Stimulated activated naive B cell treated with anti-CD40 and anti-IgM and Interleukin-4, amounts not matched to agents 10 μg/mL and 1 μg/mL and 100 μg/mL, for 72 hours (primary cell): ENCODE data around the gene CHAC1.

Experiments used
- ATAC-seq, 2 donors: fragments of 150-1000 bp; cut with Tn5 transposase; replicated peaks; 2 replicates each; pipeline ENCODE4 v1.10.0; 2021; ENCODE audit warnings: moderate library complexity in 1 of 2
- DNase-seq: peaks from one replicate; pipeline ENCODE4 v3.0.0; 2021
- H3K27ac Mint-ChIP-seq: one replicate; pipeline ENCODE4 v1.8.0; 2022; ENCODE audit warnings: mild to moderate bottlenecking, mixed read lengths
- H3K27me3 Mint-ChIP-seq, 2 donors: one replicate each; pipeline ENCODE4 v1.8.0; 2022; ENCODE audit warnings: mixed read lengths in 2 of 2
- H3K36me3 Mint-ChIP-seq, 2 donors: one replicate each; pipeline ENCODE4 v1.8.0; 2022; ENCODE audit warnings: mixed read lengths in 2 of 2, mild to moderate bottlenecking in 1 of 2
- H3K4me1 Mint-ChIP-seq, 2 donors: one replicate each; pipeline ENCODE4 v1.8.0; 2022; ENCODE audit warnings: mixed read lengths in 2 of 2, mild to moderate bottlenecking in 1 of 2
- H3K4me3 Mint-ChIP-seq, 2 donors: one replicate each; pipeline ENCODE4 v1.8.0; 2022; ENCODE audit warnings: mild to moderate bottlenecking in 2 of 2, mixed read lengths in 2 of 2, moderate library complexity in 1 of 2
- H3K9me3 Mint-ChIP-seq, 2 donors: one replicate each; pipeline ENCODE4 v1.8.0; 2022; ENCODE audit warnings: mixed read lengths in 2 of 2, mild to moderate bottlenecking in 1 of 2

The CHAC1 gene

GRCh38 chr15:40915679-40916078, 37.6 kb upstream of the CHAC1 start:
- Mint-ChIP-seq H3K4me1 (no peaks in the 10 kb centered on the region), H3K4me3 (no peak overlapping the region), H3K27ac (no peak overlapping the region), H3K27me3 (no peaks in the 10 kb centered on the region), H3K9me3 (no peaks in the 10 kb centered on the region), H3K36me3 (no peaks in the 10 kb centered on the region)
- DNase-seq (no peak), ATAC-seq (no peak)

- H3K4me1 Mint-ChIP-seq = no peaks in the 10 kb centered on the region
- peaks cover 0 to 1% of the 10 kb centered on the region in 2 donors for H3K27me3 Mint-ChIP-seq
- no peak overlapping the region for H3K4me3 Mint-ChIP-seq
- DNase-seq (no peak), ATAC-seq (no peak)
- H3K27ac Mint-ChIP-seq = no peak overlapping the region
- no peaks in the 10 kb centered on the region for H3K36me3 Mint-ChIP-seq
- H3K9me3 Mint-ChIP-seq = no peaks in the 10 kb centered on the region
Observed at GRCh38 chr15:40917585-40917984, 35.7 kb upstream of the CHAC1 start.

DNA sequence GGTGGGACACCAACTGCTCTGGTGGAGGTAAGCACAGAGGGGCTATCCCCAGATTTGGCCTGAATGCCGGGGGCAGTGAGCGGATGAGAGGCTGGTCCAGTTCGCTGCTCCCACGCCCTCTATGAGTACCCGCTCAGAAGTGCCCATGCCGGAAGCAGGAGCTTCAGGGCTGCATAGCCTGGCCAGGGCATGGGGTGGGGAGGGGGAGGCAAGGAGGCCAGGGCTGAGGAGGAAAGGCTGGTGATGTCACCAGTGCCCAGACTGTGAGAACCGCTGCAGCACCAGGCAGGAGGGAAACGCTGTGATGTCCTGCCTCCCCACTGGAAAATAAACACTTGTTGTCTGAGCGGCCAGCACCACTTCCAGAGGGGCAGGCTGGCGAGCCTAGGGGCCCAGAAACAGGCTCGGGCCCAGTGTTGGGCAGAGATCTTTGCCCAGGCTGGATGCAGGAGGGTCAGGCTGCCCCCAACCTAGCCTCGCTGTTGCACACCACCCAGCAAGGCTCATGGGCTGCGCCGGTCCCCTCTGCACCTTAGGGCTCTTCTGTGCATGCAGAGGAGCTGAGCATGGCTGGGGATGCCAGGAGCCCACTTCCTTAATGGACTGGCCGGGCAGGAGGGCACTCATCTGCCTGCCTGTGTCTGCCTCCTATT, 35.0 kb upstream of the CHAC1 start:
- Mint-ChIP-seq H3K9me3 (no peaks in the 10 kb centered on the region), H3K4me1 (no peaks in the 10 kb centered on the region), H3K4me3 (no peak overlapping the region), H3K27ac (no peak overlapping the region), H3K36me3 (no peaks in the 10 kb centered on the region), H3K27me3 (peaks cover 0 to 6% of the 10 kb centered on the region in 2 donors)
- DNase-seq = no peak
- no peak for ATAC-seq

DNA sequence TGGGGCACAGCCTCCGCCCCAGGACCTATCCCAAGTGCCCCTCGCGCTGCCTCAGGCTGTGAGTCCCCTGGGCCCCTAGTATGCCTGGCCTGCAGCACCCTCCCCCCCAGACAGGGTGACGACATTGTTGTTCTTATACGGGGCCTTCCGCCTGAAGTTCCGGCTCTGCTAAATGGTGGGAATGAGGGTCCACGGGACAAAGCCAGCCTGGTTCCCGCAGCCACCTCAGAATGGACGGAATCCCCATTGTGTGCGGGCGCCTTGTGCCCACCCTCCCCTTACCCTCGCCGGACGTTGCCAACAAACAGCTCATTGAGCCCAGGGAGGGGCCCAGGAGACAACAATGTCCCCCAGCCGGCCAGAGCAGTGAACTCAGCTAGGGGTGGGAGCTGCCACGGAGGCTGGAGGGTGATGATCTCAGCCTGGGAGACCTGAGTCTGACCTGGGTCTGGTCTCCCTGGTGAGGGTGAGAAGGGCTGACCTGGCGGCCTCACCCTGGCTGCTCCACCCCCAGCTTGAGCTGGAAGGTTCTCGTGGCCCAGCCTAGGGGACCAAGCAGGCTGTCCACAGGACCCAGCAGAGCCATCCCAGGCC, 34.4 kb upstream of the CHAC1 start:
- DNase-seq = no peak
- no peak for ATAC-seq
- Mint-ChIP-seq H3K4me3 (no peak overlapping the region), H3K27ac (no peak overlapping the region), H3K4me1 (no peaks in the 10 kb centered on the region), H3K27me3 (peaks cover 0 to 6% of the 10 kb centered on the region in 2 donors), H3K36me3 (no peaks in the 10 kb centered on the region), H3K9me3 (no peaks in the 10 kb centered on the region)

- no peaks in the 10 kb centered on the region for H3K36me3 Mint-ChIP-seq
- ATAC-seq (no peak), DNase-seq (no peak)
- no peak overlapping the region for H3K4me3 Mint-ChIP-seq
- H3K27me3 Mint-ChIP-seq = peaks cover 27 to 32% of the 10 kb centered on the region in 2 donors
- H3K4me1 Mint-ChIP-seq = peaks cover 13 to 21% of the 10 kb centered on the region in 2 donors
- no peaks in the 10 kb centered on the region for H3K9me3 Mint-ChIP-seq
- H3K27ac Mint-ChIP-seq = no peak overlapping the region
Observed at GRCh38 chr15:40921949-40922607, 31.2 kb upstream of the CHAC1 start.

- ATAC-seq (no peak), DNase-seq (no peak)
- Mint-ChIP-seq H3K27ac (peak overlapping the region; percentile 37), H3K9me3 (no peaks in the 10 kb centered on the region), H3K27me3 (peaks cover 32 to 36% of the 10 kb centered on the region in 2 donors), H3K4me3 (no peak overlapping the region), H3K4me1 (peaks cover 15 to 26% of the 10 kb centered on the region in 2 donors), H3K36me3 (no peaks in the 10 kb centered on the region)
Observed at GRCh38 chr15:40922608-40923005, 30.7 kb upstream of the CHAC1 start.

DNA sequence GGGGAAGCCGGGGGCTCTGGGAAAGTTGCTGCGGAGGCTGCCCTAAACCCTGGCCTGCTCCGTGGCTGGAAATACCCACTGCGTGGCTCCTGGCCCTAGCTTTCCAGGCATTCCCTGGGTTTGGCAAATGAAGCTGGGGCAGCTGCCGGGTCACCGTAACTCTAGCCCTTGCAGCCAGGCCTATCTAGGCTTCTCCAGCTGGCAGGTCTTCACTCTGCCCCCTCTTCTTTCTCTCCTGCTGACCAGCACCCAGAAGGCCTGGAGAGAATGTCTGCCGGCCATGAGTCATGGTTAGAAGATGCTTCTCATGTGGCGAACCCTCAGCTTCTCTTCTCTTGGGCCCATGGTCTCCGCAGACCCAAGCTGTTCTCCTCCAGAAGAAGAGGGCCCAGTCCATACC, 29.7 kb upstream of the CHAC1 start:
- H3K27ac Mint-ChIP-seq = no peak overlapping the region
- peaks cover 16 to 36% of the 10 kb centered on the region in 2 donors for H3K4me1 Mint-ChIP-seq

DNA sequence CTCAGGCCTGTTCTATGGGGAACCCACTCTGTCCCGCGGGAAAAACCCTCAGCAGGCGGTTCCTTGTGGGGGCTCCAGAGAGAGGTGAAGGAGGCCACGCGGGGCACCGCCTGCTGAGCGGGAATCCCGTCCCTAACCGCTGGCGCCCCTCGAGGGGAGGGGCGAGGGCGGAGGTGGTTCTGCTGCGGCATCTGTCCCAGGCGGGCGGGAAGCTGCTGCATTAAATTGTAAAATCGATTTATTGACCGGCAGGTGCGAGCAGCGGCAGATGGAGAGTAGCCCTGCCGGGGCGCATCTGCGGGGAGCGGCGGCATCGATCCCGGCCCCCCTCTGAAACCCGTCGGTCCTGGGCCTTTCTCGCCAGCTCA, 27.8 kb upstream of the CHAC1 start:
- H3K27me3 Mint-ChIP-seq = peaks cover 55 to 61% of the 10 kb centered on the region in 2 donors
- H3K4me3 Mint-ChIP-seq = no peak overlapping the region
- DNase-seq (no peak), ATAC-seq (no peak)
- peaks cover 29 to 55% of the 10 kb centered on the region in 2 donors for H3K4me1 Mint-ChIP-seq
- no peak overlapping the region for H3K27ac Mint-ChIP-seq
- H3K9me3 Mint-ChIP-seq = no peaks in the 10 kb centered on the region
- no peaks in the 10 kb centered on the region for H3K36me3 Mint-ChIP-seq

More for the DNA sequence above, 29.7 kb upstream of the CHAC1 start:
- ATAC-seq (no peak), DNase-seq (no peak)
- no peaks in the 10 kb centered on the region for H3K36me3 Mint-ChIP-seq
- peaks cover 37 to 41% of the 10 kb centered on the region in 2 donors for H3K27me3 Mint-ChIP-seq
- no peaks in the 10 kb centered on the region for H3K9me3 Mint-ChIP-seq
- H3K4me3 Mint-ChIP-seq = no peak overlapping the region

- Mint-ChIP-seq H3K36me3 (no peaks in the 10 kb centered on the region), H3K27me3 (peaks cover 61 to 66% of the 10 kb centered on the region in 2 donors), H3K9me3 (no peaks in the 10 kb centered on the region), H3K4me1 (peaks cover 33 to 61% of the 10 kb centered on the region in 2 donors), H3K4me3 (peak overlapping the region; percentile 63 to 72), H3K27ac (no peak overlapping the region)
- no peak for DNase-seq
- peak in 1 of 2 donors; percentile 22 for ATAC-seq
Observed at GRCh38 chr15:40925863-40926658, 27.2 kb upstream of the CHAC1 start.

DNA sequence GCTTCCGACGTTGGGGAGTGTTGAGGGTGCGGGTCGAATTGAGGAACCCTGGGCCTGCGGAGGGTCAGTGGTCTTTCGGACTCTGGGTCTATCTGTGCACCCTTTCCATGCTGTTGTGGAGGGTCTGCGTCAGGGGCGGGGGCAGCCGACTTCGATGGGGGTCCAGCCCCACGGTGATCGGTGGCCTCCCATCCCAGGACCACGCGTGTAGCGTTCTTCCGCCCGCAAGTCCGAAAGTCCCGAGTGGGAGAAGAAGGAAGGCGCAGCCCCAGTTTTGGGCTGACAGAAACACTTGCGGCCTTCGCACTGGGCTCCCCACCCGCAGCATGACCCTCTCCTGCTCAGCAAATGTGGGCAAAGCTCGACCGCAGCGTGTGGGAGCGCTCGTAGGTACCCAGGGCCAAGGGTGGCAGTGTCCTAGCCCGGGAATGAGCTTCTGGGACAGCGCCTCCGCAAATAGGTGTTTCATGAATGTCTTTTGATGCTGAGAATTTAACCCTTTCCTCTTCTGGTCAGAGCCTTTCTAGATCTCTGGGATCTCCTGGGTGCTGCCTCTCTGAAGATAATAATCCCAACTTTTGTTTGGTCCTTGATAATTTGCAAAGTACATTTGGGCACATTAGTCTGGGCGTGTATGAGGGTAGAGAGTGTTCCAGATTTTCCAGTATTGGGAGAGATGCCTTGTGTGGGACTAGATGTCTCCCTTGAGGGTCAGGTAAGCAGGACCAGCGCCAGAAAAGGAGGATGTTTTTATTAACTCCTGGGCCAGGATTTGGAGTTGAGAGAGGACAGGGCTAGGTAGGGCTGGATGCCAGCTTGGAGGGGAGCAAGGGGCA, 26.4 kb upstream of the CHAC1 start:
- H3K4me1 Mint-ChIP-seq = peaks cover 36 to 66% of the 10 kb centered on the region in 2 donors
- no peaks in the 10 kb centered on the region for H3K9me3 Mint-ChIP-seq
- ATAC-seq (no peak), DNase-seq (no peak)
- H3K27ac Mint-ChIP-seq = no peak overlapping the region
- H3K27me3 Mint-ChIP-seq = peaks cover 69 to 75% of the 10 kb centered on the region in 2 donors
- peak overlapping the region; percentile 71 to 78 for H3K4me3 Mint-ChIP-seq
- no peaks in the 10 kb centered on the region for H3K36me3 Mint-ChIP-seq

DNA sequence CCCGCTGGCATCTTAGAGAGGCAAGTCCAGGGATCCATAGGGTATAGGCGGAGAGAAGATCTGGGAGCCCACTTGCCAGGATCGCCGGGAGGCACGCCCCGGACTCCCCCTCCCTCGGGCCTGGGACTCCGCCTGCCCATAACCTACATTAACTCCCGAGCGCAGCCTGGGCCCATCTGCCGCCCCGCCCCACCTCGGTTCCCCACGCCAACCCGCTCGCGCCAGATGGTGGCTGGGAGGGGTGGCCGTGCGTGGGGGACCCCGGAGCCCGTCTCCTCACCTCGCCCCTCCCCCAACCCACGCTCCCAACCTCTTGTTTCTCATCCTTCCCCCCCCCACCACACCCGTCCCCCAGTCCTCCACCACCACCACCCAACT, 25.8 kb upstream of the CHAC1 start:
- peaks cover 38 to 72% of the 10 kb centered on the region in 2 donors for H3K4me1 Mint-ChIP-seq
- peak overlapping the region; percentile 78 to 83 for H3K4me3 Mint-ChIP-seq
- H3K36me3 Mint-ChIP-seq = no peaks in the 10 kb centered on the region
- ATAC-seq (no peak), DNase-seq (no peak)
- no peak overlapping the region for H3K27ac Mint-ChIP-seq
- peaks cover 75 to 81% of the 10 kb centered on the region in 2 donors for H3K27me3 Mint-ChIP-seq
- no peaks in the 10 kb centered on the region for H3K9me3 Mint-ChIP-seq

DNA sequence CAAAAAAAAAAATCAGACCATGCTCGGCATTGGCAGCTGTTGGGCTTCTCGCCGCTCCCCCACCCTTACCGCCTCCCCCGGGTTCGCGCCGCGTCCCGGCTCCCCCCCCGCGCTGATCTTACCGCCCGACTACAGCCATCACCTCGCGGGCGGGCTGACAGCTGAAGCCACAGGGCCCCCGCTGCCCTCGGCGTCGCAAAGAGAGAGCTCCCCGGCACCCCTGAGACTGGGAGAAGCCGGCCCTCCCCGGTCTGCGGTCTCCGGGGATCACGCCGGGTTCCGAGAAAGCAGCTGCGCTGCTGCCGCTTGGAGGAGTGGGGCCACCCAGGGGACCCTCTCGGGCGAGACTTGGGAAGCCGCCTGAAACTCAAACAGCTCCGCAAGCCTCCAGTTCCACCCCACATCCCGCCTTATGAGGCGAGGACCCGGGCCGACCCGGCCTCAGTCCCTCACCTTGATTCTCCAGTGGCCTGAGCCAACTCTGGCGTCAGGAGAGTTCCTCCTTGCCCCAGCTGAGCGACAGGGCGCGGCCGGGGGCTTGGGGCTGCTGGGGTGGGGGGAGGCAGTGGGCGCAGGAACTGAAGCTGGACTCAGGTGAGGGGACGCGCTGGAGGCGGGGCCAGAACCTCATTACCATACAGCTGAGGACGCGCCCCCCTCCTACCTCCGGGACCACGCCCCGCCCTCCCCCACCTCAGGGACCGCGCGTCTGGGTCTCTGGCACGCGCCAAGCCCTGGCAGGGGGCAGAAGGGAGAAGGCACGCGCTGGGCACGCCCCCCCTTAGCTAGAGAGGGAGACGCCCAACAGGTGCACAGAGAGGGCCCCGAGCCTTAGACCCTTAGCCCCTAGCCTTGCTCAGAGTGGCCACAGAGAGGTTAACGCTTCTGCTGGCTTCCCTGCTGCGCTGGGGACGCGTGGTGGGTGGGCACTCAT, 25.1 kb upstream of the CHAC1 start:
- Mint-ChIP-seq H3K4me3 (peak overlapping the region; percentile 78 to 83), H3K9me3 (no peaks in the 10 kb centered on the region), H3K4me1 (peaks cover 38 to 74% of the 10 kb centered on the region in 2 donors), H3K36me3 (no peaks in the 10 kb centered on the region), H3K27me3 (peaks cover 74 to 83% of the 10 kb centered on the region in 2 donors), H3K27ac (no peak overlapping the region)
- DNase-seq = no peak
- ATAC-seq = peak; percentile 5 to 6
